K562 (cell line): ENCODE measurements around the gene ZDHHC14. TPM values are rescaled to one million over a fixed set of nuclear protein-coding genes. Genes with fewer than 3 reads are reported as not detected.

Experiments used
- ATF1 ChIP-seq, 2 experiments: fragments of 450-650 bp in 1 of 2; IDR thresholded peaks; 2 replicates each; pipeline ENCODE4 v1.6.1; 2016; ENCODE audit warnings: missing compliant biosample characterization in 1 of 2, missing genetic modification characterization in 1 of 2
- BRD9 ChIP-seq: fragments of 450-650 bp; IDR thresholded peaks from 2 replicates; pipeline ENCODE4 v1.6.1; 2018; ENCODE audit warnings: low read depth; ENCODE audit not compliant: partially characterized antibody
- CHD1 ChIP-seq: fragments of 200-600 bp; sonication (generic); IDR thresholded peaks from one replicate; pipeline ENCODE4 v1.6.1; 2012; ENCODE audit warnings: mild to moderate bottlenecking, moderate library complexity, low read length, inconsistent platforms
- DMBX1 ChIP-seq: fragments of 250-450 bp; sonication (Bioruptor Pico); IDR thresholded peaks from 2 replicates; pipeline ENCODE4 v1.8.0; 2022; ENCODE audit warnings: inconsistent platforms, mild to moderate bottlenecking, moderate library complexity, borderline replicate concordance
- ELF1 ChIP-seq: fragments of 200-800 bp; sonication (Bioruptor generic); IDR thresholded peaks from 2 replicates; pipeline ENCODE4 v1.6.1; 2016; ENCODE audit warnings: missing genetic modification characterization, missing compliant biosample characterization
- HDAC8 ChIP-seq: fragments of 450-650 bp; IDR thresholded peaks from 2 replicates; pipeline ENCODE4 v1.6.1; 2016; ENCODE audit warnings: mild to moderate bottlenecking, missing genetic modification characterization, moderate library complexity, missing compliant biosample characterization
- KDM1A ChIP-seq, 2 experiments: fragments of 450-650 bp; IDR thresholded peaks; 2 replicates each; pipeline ENCODE4 v1.6.1; 2016; ENCODE audit warnings: mild to moderate bottlenecking in 2 of 2
- MEF2D ChIP-seq: conservative IDR thresholded peaks from 2 replicates; pipeline ENCODE4 v1.6.1; 2016; ENCODE audit warnings: low read depth, missing genetic modification characterization, missing compliant biosample characterization
- NR4A1 ChIP-seq, 2 experiments: fragments of 250-450 bp in 1 of 2; fragments of 450-650 bp in 1 of 2; sonication (Bioruptor Pico) in 1 of 2; IDR thresholded peaks; 2 replicates each; pipeline versions ENCODE4 v1.4.0 to v1.6.1; 2016 to 2020; ENCODE audit warnings: mild to moderate bottlenecking in 2 of 2, missing compliant biosample characterization in 1 of 2, missing genetic modification characterization in 1 of 2, moderate library complexity in 1 of 2
- NUFIP1 ChIP-seq: fragments of 450-650 bp; IDR thresholded peaks from 2 replicates; pipeline ENCODE4 v1.6.1; 2018; ENCODE audit not compliant: partially characterized antibody
- SMAD4 ChIP-seq: fragments of 250-450 bp; sonication (Bioruptor Pico); conservative IDR thresholded peaks from 2 replicates; pipeline ENCODE4 v1.8.0; 2021; ENCODE audit warnings: inconsistent platforms, mild to moderate bottlenecking, moderate library complexity
- SRF ChIP-seq, 2 experiments: fragments of 250-450, 450-650 bp in 1 of 2; sonication (Bioruptor Pico) in 1 of 2; sonication (generic) in 1 of 2; formaldehyde crosslinking; IDR thresholded peaks; 2 replicates each; pipeline versions ENCODE4 v1.5.0 to v1.5.1; 2020 to 2022; ENCODE audit warnings: mild to moderate bottlenecking in 1 of 2, missing genetic modification reagents in 1 of 2
- ZNF76 ChIP-seq: fragments of 250-450 bp; sonication (Bioruptor Pico); IDR thresholded peaks from 2 replicates; pipeline ENCODE4 v1.4.0; 2020; ENCODE audit warnings: mild to moderate bottlenecking, moderate library complexity, borderline replicate concordance
- polyA plus RNA-seq, 8 experiments: library from polyadenylated mRNA; depleted of rRNA in 4 of 8; stranded (reverse) in 5 of 8; unstranded in 3 of 8; fragments of >200 nt; fragmentation: Nextera tagmentation in 2 of 8; fragmentation: Illumina TruSeq in 1 of 8; extraction: Ambion mirVana in 2 of 8; extraction: Trizol in 1 of 8; gene quantifications; 2 replicates each; pipeline versions ENCODE4 v1.2.1 to v1.2.3, GENCODE V29; 2011 to 2014; ENCODE audit warnings: inconsistent platforms in 1 of 8, missing spikeins in 1 of 8
- total RNA-seq, 7 experiments: library from RNA; depleted of rRNA in 6 of 7; stranded (reverse); fragments of >200 nt in 6 of 7; fragmentation: Illumina TruSeq in 2 of 7; extraction: Trizol in 2 of 7; gene quantifications; 2 replicates each; pipeline versions ENCODE4 v1.2.1 to v1.2.3, GENCODE V29; 2011 to 2021; ENCODE audit warnings: low replicate concordance in 1 of 7
- TF ChIP-seq, protein P1 (sequence below): fragments of 200-800 bp; sonication (Bioruptor generic); IDR thresholded peaks from 2 replicates; pipeline ENCODE4 v1.6.1; 2017; ENCODE audit warnings: missing genetic modification characterization, missing compliant biosample characterization
- TF ChIP-seq, protein P2 (sequence below), 2 experiments: fragments of 250-450 bp in 1 of 2; fragments of 450-650 bp in 1 of 2; sonication (Bioruptor Pico) in 1 of 2; IDR thresholded peaks; 2 replicates each; pipeline versions ENCODE4 v1.6.1 to v1.8.0; 2016 to 2021; ENCODE audit warnings: mild to moderate bottlenecking in 2 of 2, moderate library complexity in 2 of 2, missing compliant biosample characterization in 1 of 2, missing genetic modification characterization in 1 of 2
- TF ChIP-seq, protein P3 (sequence below): fragments of 450-650 bp; IDR thresholded peaks from 2 replicates; pipeline ENCODE4 v1.6.1; 2014; ENCODE audit warnings: low read depth, mild to moderate bottlenecking, moderate library complexity, borderline replicate concordance
- TF ChIP-seq, protein P4 (sequence below): sonication (generic); formaldehyde crosslinking; IDR thresholded peaks from 2 replicates; pipeline ENCODE4 v1.8.0; 2022; ENCODE audit warnings: missing genetic modification reagents, mild to moderate bottlenecking, moderate library complexity, borderline replicate concordance

The ZDHHC14 gene
- total and polyA plus RNA-seq, 9 of the 15 experiments (the other 6 are each of a cell fraction or from before 2014, with no cell fraction given) = 0.92 to 23.1 (median 13.8) TPM

DNA sequence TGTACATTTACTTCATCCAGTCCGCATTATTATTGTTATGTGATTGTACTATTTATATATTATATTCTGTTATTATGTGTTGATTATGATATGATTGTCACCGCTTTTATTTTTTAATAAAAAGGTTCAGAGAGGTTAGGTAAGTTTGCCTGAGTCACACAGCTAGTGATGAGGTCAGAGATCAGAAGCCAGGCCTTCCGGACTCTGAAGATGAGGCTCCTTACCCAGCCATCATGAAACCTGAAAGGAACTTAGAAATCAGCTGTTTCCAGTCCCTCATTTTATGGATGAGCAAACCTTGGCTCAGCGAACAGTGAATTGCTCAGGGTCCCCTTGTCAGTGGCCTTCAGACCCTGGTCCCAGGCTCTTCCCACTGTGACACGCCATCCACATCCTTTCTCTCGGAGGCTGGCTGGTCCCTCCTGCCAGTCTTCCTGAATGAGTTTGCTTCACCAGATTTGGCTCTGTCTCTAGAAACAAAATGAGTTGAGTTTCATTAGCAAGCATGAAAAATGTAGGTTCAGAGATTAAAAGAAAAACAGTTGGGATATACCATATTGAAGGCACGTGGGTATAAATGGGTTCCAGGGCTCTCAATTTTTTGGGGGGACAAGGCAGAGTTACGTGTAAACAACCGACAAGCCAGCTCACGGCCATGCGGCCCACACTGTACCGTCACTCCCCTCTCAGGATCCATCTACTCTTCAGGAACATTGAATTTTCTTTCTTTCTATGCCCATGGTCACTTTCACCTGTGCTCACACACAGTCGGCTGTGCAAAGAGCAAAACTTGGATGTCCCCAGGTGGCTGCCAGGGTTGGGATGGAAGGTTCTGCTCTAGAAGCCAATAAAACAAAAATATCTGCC lies 132.9 kb downstream of the ZDHHC14 start (continued):
- TF ChIP-seq, protein P1, sequence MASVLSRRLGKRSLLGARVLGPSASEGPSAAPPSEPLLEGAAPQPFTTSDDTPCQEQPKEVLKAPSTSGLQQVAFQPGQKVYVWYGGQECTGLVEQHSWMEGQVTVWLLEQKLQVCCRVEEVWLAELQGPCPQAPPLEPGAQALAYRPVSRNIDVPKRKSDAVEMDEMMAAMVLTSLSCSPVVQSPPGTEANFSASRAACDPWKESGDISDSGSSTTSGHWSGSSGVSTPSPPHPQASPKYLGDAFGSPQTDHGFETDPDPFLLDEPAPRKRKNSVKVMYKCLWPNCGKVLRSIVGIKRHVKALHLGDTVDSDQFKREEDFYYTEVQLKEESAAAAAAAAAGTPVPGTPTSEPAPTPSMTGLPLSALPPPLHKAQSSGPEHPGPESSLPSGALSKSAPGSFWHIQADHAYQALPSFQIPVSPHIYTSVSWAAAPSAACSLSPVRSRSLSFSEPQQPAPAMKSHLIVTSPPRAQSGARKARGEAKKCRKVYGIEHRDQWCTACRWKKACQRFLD (CRISPR knock-in tag) = peak; percentile 14; the same call in 1 of the 2 replicates
- peak; percentile 11 for TF ChIP-seq CHD1
- TF ChIP-seq ELF1 (tag) = no peak
- TF ChIP-seq SRF (CRISPR knock-in tag; IDR thresholded peaks at IDR 0.05) = 0 out of 4 replicates have a peak, but pooled peaks of 1 of the 2 experiments have one; percentile 15
- TF ChIP-seq DMBX1 (CRISPR knock-in tag) = peak; percentile 62; the same call in 1 of the 2 replicates
- peak; percentile 28 for TF ChIP-seq SMAD4
- no peak for TF ChIP-seq ZNF76 (CRISPR knock-in tag)
- TF ChIP-seq NR4A1 (CRISPR knock-in tag; IDR thresholded peaks at IDR 0.05) = no peak
- peak; percentile 12 for TF ChIP-seq NR4A1 (tag; IDR thresholded peaks at IDR 0.05)
- TF ChIP-seq BRD9 = peak; percentile 78
- TF ChIP-seq NUFIP1 = peak; percentile 62
- TF ChIP-seq HDAC8 (tag) = peak; percentile 51
- TF ChIP-seq KDM1A (IDR thresholded peaks at IDR 0.05) = peak; percentile 89 to 92
- TF ChIP-seq MEF2D = 0 out of 2 replicates have a peak, but pooled peaks have one; percentile 32
- TF ChIP-seq, protein P2, sequence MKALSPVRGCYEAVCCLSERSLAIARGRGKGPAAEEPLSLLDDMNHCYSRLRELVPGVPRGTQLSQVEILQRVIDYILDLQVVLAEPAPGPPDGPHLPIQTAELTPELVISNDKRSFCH (CRISPR knock-in tag; IDR thresholded peaks at IDR 0.05) = no peak
- TF ChIP-seq, protein P2 (tag; IDR thresholded peaks at IDR 0.05) = peak; percentile 57; the same call in 1 of the 2 replicates
- no peak for TF ChIP-seq ATF1 (CRISPR knock-in tag; IDR thresholded peaks at IDR 0.05)
- 0 out of 2 replicates have a peak, but pooled peaks have one; percentile 9 for TF ChIP-seq ATF1 (tag; IDR thresholded peaks at IDR 0.05)
- TF ChIP-seq, protein P3, sequence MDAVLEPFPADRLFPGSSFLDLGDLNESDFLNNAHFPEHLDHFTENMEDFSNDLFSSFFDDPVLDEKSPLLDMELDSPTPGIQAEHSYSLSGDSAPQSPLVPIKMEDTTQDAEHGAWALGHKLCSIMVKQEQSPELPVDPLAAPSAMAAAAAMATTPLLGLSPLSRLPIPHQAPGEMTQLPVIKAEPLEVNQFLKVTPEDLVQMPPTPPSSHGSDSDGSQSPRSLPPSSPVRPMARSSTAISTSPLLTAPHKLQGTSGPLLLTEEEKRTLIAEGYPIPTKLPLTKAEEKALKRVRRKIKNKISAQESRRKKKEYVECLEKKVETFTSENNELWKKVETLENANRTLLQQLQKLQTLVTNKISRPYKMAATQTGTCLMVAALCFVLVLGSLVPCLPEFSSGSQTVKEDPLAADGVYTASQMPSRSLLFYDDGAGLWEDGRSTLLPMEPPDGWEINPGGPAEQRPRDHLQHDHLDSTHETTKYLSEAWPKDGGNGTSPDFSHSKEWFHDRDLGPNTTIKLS = no peak
- TF ChIP-seq, protein P4, sequence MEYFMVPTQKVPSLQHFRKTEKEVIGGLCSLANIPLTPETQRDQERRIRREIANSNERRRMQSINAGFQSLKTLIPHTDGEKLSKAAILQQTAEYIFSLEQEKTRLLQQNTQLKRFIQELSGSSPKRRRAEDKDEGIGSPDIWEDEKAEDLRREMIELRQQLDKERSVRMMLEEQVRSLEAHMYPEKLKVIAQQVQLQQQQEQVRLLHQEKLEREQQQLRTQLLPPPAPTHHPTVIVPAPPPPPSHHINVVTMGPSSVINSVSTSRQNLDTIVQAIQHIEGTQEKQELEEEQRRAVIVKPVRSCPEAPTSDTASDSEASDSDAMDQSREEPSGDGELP = peak; percentile 29; the same call in 1 of the 2 replicates
